ENCODE data around the gene EIF5. TPM values are rescaled to one million over a fixed set of nuclear protein-coding genes. Genes with fewer than 3 reads are reported as not detected.

The EIF5 gene
- total and polyA plus RNA-seq, 11 donors = 38.1 to 304 (median 255) TPM

DNA sequence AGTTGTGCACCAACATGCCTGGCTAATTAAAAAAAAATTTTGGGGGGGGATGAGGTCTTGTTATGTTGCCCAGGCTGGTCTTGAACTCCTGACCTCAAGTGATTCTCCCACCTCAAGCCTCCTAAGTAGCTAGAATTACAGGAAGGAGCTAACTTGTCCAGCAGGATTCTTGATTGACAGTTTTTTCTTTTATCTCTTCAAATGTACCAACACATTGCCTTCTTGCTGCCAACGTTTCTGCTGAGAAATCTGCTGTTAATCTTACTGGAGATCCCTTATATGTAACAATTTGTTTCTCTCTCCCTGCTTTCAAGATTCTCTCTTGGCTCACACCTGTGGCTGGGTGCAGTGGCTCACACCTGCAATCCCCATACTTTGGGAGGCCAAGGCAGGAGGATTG, 28.7 kb downstream of the EIF5 start:
- no peak for ATAC-seq
- H3K9me3 ChIP-seq = peaks cover 0 to 16% (median 8%) of the 10 kb centered on the region in 12 donors
- no peak for DNase-seq
- no peaks in the 10 kb centered on the region for H3K36me3 ChIP-seq
- H3K4me3 ChIP-seq = no peak overlapping the region
- no peaks in the 10 kb centered on the region for H3K27me3 ChIP-seq
- intact Hi-C loops (cut with DNase I) = no loop called here
- H3K4me1 ChIP-seq = peaks cover 0 to 4% (median 0%) of the 10 kb centered on the region in 12 donors
- WGBS, 4 donors = 67 to 84% (median 72%) methylated on average over 1 of the region's 1 CpG
- TF ChIP-seq POLR2A (IDR thresholded peaks at IDR 0.05) (no peak), CTCF (IDR thresholded peaks at IDR 0.05) (no peak)
- H3K27ac ChIP-seq = no peak overlapping the region

- 82 to 88% (median 86%) methylated on average over 6 of the region's 6 CpGs for whole genome bisulfite sequencing, 4 donors
- H3K4me1 ChIP-seq = peaks cover 0 to 3% (median 0%) of the 10 kb centered on the region in 12 donors
- intact Hi-C loops (cut with DNase I) = no loop called here
- DNase-seq = no peak
- H3K9me3 ChIP-seq = peaks cover 0 to 16% (median 8%) of the 10 kb centered on the region in 12 donors
- H3K36me3 ChIP-seq = no peaks in the 10 kb centered on the region
- no peak overlapping the region for H3K27ac ChIP-seq
- no peak for ATAC-seq
- no peak overlapping the region for H3K4me3 ChIP-seq
- no peak for TF ChIP-seq CTCF (IDR thresholded peaks at IDR 0.05)
- TF ChIP-seq POLR2A (IDR thresholded peaks at IDR 0.05) = no peak
- H3K27me3 ChIP-seq = no peaks in the 10 kb centered on the region
Measured at GRCh38 chr14:103366741-103367140, 32.7 kb downstream of the EIF5 start.

DNA sequence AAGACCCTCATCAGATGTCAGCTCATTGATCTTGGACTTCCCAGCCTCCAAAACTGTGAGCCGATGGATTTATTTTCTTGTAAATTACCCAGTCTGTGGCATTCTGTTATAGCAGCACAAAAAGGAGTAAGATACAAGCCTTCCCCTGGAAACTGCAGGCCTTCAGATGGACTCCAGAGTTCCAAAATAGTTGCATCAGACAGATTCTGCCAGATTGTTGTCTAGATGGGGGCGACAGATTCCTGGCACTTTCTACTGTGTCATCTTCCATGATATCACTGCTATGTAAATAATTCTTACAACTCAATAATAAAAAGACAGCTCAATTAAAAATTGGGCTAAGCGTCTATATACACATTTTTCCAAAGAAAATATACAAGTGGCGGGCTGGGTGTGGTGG, 34.0 kb downstream of the EIF5 start:
- no peak for ATAC-seq
- 93 to 94% (median 93%) methylated on average over 4 of the region's 4 CpGs for WGBS, 4 donors
- Histone ChIP-seq H3K9me3 (peaks cover 0 to 8% (median 2%) of the 10 kb centered on the region in 12 donors), H3K4me3 (no peak overlapping the region), H3K27ac (no peak overlapping the region), H3K27me3 (no peaks in the 10 kb centered on the region), H3K4me1 (no peaks in the 10 kb centered on the region), H3K36me3 (no peaks in the 10 kb centered on the region)
- DNase-seq = no peak
- TF ChIP-seq CTCF (IDR thresholded peaks at IDR 0.05) (no peak), POLR2A (IDR thresholded peaks at IDR 0.05) (no peak)
- intact Hi-C loops (cut with DNase I) = no loop called here

GRCh38 chr14:103370087-103370486, 36.0 kb downstream of the EIF5 start:
- Histone ChIP-seq H3K4me1 (no peaks in the 10 kb centered on the region), H3K27me3 (no peaks in the 10 kb centered on the region), H3K4me3 (no peak overlapping the region), H3K9me3 (no peaks in the 10 kb centered on the region), H3K36me3 (no peaks in the 10 kb centered on the region), H3K27ac (no peak overlapping the region)
- 94 to 98% (median 96%) methylated on average over 3 of the region's 3 CpGs for WGBS, 4 donors
- no peak for DNase-seq
- TF ChIP-seq POLR2A (IDR thresholded peaks at IDR 0.05) (no peak), CTCF (IDR thresholded peaks at IDR 0.05) (no peak)
- ATAC-seq = no peak
- intact Hi-C loops (cut with DNase I) = no loop called here

Measured in heart left ventricle (tissue), 16 donors.